ENCODE results near the gene AGAP1.

DNA sequence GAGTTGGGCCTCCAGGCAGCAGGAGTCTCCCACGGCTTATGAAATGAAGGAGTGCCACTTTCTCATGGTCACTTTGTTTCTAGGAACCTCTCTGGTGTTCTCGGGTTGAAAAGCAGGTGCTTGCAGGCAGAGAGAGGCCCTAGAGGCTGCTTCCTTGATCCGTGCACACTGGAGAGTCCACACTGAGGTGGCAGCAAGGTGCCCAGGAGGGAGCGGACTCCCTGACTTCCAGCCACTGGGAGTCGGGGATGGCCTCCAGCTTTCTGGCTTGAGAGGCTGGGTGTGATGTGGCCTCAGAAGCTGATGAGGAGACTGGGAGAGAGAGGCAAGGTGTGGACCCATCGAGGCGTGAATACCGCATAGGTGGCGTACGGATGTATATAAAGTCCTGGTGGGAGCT, 221.8 kb downstream of the AGAP1 start:
- TF ChIP-seq POLR2A (IDR thresholded peaks at IDR 0.05) (no peak), EP300 (IDR thresholded peaks at IDR 0.05) (no peak)
- TF ChIP-seq, protein P1, sequence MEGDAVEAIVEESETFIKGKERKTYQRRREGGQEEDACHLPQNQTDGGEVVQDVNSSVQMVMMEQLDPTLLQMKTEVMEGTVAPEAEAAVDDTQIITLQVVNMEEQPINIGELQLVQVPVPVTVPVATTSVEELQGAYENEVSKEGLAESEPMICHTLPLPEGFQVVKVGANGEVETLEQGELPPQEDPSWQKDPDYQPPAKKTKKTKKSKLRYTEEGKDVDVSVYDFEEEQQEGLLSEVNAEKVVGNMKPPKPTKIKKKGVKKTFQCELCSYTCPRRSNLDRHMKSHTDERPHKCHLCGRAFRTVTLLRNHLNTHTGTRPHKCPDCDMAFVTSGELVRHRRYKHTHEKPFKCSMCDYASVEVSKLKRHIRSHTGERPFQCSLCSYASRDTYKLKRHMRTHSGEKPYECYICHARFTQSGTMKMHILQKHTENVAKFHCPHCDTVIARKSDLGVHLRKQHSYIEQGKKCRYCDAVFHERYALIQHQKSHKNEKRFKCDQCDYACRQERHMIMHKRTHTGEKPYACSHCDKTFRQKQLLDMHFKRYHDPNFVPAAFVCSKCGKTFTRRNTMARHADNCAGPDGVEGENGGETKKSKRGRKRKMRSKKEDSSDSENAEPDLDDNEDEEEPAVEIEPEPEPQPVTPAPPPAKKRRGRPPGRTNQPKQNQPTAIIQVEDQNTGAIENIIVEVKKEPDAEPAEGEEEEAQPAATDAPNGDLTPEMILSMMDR (IDR thresholded peaks at IDR 0.05), result no peak
